Esophagus (tissue), 2 donors: Measurements from ENCODE around the gene CCL26. TPM values are rescaled to one million over a fixed set of nuclear protein-coding genes. Genes with fewer than 3 reads are reported as not detected.
"Not testable (repeated sequence)": the region's sequence is repeated elsewhere in the genome, so short reads cannot be mapped to it uniquely, and the experiment has no call there.

ENCODE experiments used
- H3K27ac ChIP-seq, 2 donors: one replicate each; pipeline ENCODE4 v1.5.1; 2013; ENCODE audit warnings: low read depth in 2 of 2, mild to moderate bottlenecking in 2 of 2, inconsistent platforms in 1 of 2, low read length in 1 of 2, moderate library complexity in 1 of 2
- H3K27me3 ChIP-seq, 2 donors: one replicate each; pipeline ENCODE4 v1.6.1; 2013; ENCODE audit warnings: low read length in 2 of 2, control low read depth in 1 of 2, mild to moderate bottlenecking in 1 of 2; ENCODE audit not compliant: insufficient read depth in 2 of 2, control insufficient read depth in 1 of 2
- H3K36me3 ChIP-seq, 2 donors: one replicate each; pipeline ENCODE4 v1.6.1; 2013; ENCODE audit warnings: low read length in 1 of 2; ENCODE audit not compliant: control insufficient read depth in 2 of 2, insufficient read depth in 2 of 2
- H3K4me1 ChIP-seq, 2 donors: one replicate each; pipeline ENCODE4 v1.6.1; 2013; ENCODE audit warnings: low read length in 1 of 2; ENCODE audit not compliant: control insufficient read depth in 2 of 2, insufficient read depth in 2 of 2
- H3K4me3 ChIP-seq, 2 donors: one replicate each; pipeline ENCODE4 v1.5.1; 2013; ENCODE audit warnings: low read length in 2 of 2, mild to moderate bottlenecking in 2 of 2, low read depth in 1 of 2, moderate library complexity in 1 of 2
- H3K9me3 ChIP-seq, 2 donors: one replicate each; pipeline ENCODE4 v1.6.1; 2013; ENCODE audit warnings: mild to moderate bottlenecking in 2 of 2, low read depth in 1 of 2, low read length in 1 of 2, moderate library complexity in 1 of 2; ENCODE audit not compliant: control insufficient read depth in 2 of 2, insufficient read depth in 1 of 2
- WGBS, 2 donors: extraction: QIAGEN DNeasy Blood & Tissue Kit; methylation state at CpG; one replicate each; pipeline ENCODE4 v1.1.7; 2013; 5-methylcytosine and 5-hydroxymethylcytosine counted together
- polyA plus RNA-seq, 2 donors: library from polyadenylated mRNA; stranded (reverse); fragments of 200-250 nt; gene quantifications; one replicate each; pipeline ENCODE4 v1.2.3, GENCODE V29; 2013
- donor health status: healthy with polysubstance abuse.
- donor health status: Bipolar disorder and iron deficiency.

CCL26 gene
- polyA plus RNA-seq, 2 donors: 0.71 to 0.73 TPM

DNA sequence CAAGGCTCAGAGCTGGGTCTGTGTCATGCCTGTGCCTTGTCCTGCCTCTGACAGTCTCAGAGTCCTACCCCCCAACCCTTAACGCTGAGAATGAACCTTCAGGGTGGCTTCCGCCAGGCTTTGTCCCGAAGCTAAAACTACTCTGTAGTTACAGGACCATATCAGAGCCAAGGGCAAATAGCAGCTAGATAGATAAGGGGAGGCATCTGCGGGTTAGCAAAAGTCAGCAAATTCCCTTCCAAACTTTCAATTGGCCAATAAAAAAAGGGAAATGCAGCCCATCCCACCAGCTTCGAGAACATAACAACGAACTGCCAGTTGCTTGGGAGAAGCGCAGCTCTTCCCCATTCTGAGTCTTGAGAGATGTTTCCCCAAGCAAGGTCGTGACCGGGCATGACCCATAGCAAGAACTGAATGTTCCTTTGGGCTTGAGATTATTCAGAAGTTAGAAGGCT lies 23.8 kb upstream of the CCL26 start:
- H3K4me3 ChIP-seq: no peak overlapping the region
- no peaks in the 10 kb centered on the region for H3K36me3 ChIP-seq
- H3K4me1 ChIP-seq: peaks cover 0 to 3% of the 10 kb centered on the region in 2 donors
- no peaks in the 10 kb centered on the region for H3K27me3 ChIP-seq
- WGBS, 2 donors: 44 to 48% methylated on average over 9 of the region's 9 CpGs
- no peak overlapping the region for H3K27ac ChIP-seq
- no peaks in the 10 kb centered on the region for H3K9me3 ChIP-seq

DNA sequence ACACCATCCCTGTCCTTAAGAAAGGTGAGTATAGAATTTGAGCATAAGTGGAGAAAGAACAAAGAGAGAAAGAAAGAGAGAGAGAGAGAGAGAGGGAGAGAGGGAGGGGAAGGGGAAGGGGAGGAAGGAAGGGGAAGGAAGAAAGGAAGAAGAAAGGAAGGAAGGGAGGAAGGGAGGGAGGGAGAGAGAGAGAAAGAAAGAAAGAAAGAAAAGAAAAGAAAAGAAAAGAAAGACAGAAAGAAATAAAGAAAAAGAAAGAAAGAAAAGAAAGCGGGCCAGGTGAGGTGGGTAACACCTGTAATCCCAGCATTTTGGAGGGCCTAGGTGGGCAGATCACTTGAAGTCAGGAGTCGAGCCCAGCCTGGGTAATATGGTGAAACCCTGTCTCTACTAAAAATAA lies 21.7 kb upstream of the CCL26 start:
- WGBS, 2 donors: 91 to 98% methylated on average over 2 of the region's 2 CpGs
- no peak overlapping the region for H3K4me3 ChIP-seq
- H3K4me1 ChIP-seq: peaks cover 0 to 3% of the 10 kb centered on the region in 2 donors
- H3K36me3 ChIP-seq: no peaks in the 10 kb centered on the region
- H3K27me3 ChIP-seq: no peaks in the 10 kb centered on the region
- no peaks in the 10 kb centered on the region for H3K9me3 ChIP-seq
- no peak overlapping the region for H3K27ac ChIP-seq

DNA sequence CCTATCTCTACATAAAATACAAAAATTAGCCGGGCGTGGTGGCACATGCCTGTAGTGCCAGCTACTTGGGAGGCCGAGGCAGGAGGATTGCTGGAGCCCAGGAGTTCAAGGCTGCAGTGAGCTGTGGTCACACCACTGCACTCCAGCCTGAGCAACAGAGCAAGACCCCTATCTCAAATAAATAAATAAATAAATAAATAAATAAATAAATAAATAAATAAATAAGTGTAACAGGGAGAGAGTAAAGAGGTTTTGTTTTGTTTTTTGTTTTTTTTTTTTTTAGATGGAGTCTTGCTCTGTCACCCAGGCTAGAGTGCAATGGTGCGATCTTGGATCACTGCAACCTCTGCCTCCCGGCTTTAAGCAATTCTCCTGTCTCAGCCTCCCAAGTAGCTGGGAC lies 20.6 kb upstream of the CCL26 start:
- H3K4me1 ChIP-seq, H3K9me3 ChIP-seq, H3K36me3 ChIP-seq, H3K4me3 ChIP-seq, H3K27ac ChIP-seq, H3K27me3 ChIP-seq: not testable (repeated sequence)
- 96 to 99% methylated on average over 5 of the region's 5 CpGs for WGBS, 2 donors

DNA sequence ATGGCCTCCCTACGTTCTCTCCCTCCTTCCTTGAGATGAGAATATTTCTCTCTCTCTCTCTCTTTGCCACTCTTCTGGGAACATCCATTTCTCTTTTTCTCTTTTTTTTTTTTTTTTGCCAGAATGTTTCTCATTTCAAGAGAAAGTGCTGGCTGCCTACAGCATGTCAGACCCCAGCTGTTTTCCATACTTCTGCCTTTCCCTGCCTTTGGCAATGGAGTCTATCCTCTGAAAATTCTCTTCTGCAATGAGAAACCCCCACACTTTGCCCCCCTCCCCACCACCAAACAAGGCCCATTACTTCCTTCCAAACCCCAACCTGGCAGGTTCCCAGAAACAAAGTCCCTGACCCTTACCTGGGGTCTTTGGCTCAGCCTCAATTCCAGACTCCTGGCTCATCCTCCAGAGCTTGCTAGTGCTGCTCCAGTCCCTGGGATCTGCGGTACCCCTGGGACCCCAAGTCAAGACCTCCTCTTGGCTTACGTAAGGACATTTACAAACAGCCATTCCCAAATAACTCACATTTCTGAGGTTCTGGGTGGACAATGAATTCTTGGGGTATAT lies 17.4 kb upstream of the CCL26 start:
- no peak overlapping the region for H3K27ac ChIP-seq
- H3K4me3 ChIP-seq: no peak overlapping the region
- peaks cover 0 to 3% of the 10 kb centered on the region in 2 donors for H3K4me1 ChIP-seq
- no peaks in the 10 kb centered on the region for H3K27me3 ChIP-seq
- no peaks in the 10 kb centered on the region for H3K9me3 ChIP-seq
- H3K36me3 ChIP-seq: no peaks in the 10 kb centered on the region
- 69 to 87% methylated on average over 3 of the region's 3 CpGs for WGBS, 2 donors

DNA sequence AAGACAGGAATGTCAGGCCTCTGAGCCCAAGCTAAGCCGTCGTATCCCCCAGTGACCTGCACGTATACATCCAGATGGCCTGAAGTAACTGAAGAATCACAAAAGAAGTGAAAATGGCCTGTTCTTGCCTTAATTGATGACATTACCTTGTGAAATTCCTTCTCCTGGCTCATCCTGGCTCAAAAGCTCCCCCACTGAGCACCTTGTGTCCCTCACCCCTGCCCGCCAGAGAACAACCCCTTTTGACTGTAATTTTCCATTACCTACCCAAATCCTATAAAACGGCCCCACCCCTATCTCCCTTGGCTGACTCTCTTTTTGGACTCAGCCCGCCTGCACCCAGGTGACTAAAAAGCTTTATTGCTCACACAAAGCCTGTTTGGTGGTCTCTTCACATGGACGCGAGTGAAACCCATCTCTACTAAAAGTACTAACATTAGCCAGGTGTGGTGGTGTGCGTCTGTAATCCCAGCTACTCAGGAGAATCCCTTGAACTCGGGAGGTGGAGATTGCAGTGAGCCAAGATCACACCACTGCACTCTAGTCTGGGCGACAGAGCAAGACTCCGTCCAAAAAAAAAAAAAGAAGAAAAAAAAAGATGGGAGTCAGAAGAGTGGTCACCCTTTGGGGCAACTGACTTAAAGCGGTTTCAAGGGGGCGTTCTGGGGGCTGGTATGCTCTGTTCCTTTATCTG lies 16.3 kb upstream of the CCL26 start:
- H3K36me3 ChIP-seq, H3K9me3 ChIP-seq, H3K4me3 ChIP-seq, H3K27ac ChIP-seq, H3K27me3 ChIP-seq, H3K4me1 ChIP-seq: not testable (repeated sequence)
- 75% methylated on average over 14 of the region's 14 CpGs for WGBS, 2 donors

DNA sequence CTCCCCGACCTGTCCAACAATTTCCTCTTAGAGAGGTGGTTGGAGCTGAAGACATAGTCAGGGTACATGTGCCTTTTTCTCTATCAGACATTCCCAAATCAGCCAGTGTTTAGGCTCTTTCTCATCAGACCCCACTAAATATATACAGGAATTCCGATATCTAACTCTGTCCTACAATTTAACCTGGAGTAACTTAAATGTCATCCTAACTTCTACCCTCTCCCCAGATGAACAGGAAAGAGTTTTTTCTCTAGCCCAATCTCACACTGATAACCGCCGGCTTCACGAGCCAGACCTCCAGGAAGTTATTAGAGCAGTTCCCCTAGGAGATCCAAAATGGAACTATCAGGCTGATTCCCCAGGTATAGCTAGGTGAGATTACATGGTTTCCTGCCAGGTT lies 11.0 kb upstream of the CCL26 start:
- WGBS, 2 donors: 89 to 91% methylated on average over 5 of the region's 5 CpGs
- not testable (repeated sequence) for H3K36me3 ChIP-seq, H3K27me3 ChIP-seq

DNA sequence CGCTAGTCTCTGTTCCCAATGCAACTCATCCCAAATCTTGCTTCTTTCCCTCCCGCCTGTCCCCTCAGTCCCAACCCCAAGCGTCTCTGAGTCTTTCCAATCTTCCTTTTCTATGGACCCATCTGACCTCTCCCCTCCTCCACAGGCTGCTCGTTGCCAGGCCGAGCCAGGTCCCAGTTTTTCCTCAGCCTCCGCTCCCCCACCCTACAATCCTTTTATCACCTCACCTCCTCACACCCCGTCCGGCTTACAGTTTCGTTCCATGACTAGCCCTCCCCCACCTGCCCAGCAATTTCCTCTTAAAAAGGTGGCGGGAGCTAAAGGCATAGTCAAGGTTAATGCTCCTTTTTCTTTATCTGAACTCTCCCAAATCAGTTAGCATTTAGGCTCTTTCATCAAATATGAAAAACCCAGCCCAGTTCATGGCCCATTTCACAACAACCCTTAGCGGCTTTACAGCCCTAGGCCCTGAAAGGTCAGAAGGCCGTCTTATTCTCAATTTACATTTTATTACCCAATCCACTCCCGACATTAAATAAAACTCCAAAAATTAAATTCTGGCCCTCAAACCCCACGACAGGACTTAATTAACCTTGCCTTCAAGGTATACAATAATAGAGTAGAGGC lies 8.7 kb upstream of the CCL26 start:
- H3K9me3 ChIP-seq, H3K4me1 ChIP-seq, H3K4me3 ChIP-seq, H3K36me3 ChIP-seq, H3K27me3 ChIP-seq, H3K27ac ChIP-seq: not testable (repeated sequence)
- WGBS, 2 donors: 73 to 85% methylated on average over 14 of the region's 14 CpGs

More for the DNA sequence above, 11.0 kb upstream of the CCL26 start:
- not testable (repeated sequence) for H3K4me1 ChIP-seq, H3K9me3 ChIP-seq, H3K4me3 ChIP-seq, H3K27ac ChIP-seq

DNA sequence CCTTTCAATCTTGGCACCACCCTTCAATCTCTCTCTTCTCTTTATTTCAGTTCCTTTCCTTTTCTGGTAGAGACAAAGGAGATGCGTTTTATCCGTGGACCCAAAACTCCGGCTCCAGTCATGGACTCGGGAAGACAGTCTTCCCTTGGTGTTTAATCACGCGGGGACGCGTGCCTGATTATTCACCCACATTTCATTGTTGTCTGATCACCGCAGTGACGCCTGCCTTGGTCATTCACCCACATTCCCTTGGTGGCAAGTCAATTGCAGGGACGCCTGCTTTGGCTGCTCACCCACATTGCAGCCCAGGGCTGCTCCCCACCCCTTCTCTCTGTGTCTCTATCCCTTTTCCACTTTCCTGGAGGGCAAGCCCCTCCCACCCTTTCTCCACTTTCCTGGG lies 7.5 kb upstream of the CCL26 start:
- not testable (repeated sequence) for H3K4me1 ChIP-seq, H3K4me3 ChIP-seq, H3K36me3 ChIP-seq, H3K27me3 ChIP-seq, H3K27ac ChIP-seq, H3K9me3 ChIP-seq
- 64 to 69% methylated on average over 11 of the region's 11 CpGs for WGBS, 2 donors

DNA sequence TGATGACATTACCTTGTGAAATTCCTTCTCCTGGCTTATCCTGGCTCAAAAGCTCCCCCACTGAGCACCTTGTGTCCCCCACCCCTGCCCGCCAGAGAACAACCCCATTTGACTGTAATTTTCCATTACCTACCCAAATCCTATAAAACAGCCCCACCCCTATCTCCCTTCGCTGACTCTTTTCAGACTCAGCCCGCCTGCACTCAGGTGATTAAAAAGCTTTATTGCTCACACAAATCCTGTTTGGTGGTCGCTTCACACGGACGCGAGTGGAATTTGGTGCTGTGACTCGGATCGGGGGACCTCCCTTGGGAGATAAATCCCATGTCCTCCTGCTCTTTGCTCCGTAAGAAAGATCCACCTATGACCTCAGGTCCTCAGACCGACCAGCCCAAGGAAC lies 7.0 kb upstream of the CCL26 start:
- not testable (repeated sequence) for H3K36me3 ChIP-seq, H3K4me3 ChIP-seq, H3K9me3 ChIP-seq, H3K4me1 ChIP-seq, H3K27ac ChIP-seq, H3K27me3 ChIP-seq
- WGBS, 2 donors: 64 to 69% methylated on average over 11 of the region's 11 CpGs
